ELF-1 (cell line): Measurements from ENCODE around the gene ATP2C2.

ENCODE experiments used
- DNase-seq: peaks from one replicate; pipeline ENCODE4 v3.0.0-alpha.2; 2016; ENCODE audit warnings: low read depth, low spot score

Gene ATP2C2

DNA sequence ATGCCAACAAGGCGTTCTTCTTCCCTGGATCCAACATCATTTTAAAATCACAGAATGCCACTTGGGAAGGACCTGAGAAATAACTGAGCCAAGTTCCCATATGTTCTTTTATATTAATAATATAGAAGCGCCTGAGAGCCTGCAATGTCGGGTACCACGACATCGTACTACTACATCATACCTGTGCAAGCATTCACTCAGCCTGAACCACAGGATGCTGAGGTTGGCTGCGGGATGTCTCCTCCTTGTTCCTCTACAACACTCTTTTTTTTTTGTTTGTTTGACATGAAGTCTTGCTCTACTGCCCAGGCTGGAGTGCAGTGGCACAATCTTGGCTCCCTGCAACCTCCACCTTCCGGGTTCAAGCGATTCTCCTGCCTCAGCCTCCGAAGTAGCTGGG lies 2.1 kb upstream of the ATP2C2 start:
- no peak for DNase-seq

DNA sequence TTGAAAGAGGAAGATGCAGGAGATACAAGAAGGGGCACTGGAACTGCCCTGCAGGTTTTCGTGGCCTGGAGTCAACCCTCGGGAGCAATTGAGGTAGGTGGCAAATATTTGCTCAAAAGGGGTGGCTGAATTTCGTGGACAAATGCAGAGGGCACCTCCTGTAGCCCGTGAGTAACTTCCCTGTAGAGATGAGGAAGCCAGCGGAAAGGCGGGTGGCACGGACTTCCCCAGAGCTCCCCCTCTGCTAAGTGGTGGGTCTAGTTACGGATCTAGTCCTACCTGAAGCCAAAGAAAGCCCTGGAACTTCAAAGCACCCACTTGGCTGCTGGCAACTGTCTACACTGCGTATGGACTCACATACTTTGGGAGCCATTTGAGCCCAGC lies 1.0 kb upstream of the ATP2C2 start:
- DNase-seq: no peak

DNA sequence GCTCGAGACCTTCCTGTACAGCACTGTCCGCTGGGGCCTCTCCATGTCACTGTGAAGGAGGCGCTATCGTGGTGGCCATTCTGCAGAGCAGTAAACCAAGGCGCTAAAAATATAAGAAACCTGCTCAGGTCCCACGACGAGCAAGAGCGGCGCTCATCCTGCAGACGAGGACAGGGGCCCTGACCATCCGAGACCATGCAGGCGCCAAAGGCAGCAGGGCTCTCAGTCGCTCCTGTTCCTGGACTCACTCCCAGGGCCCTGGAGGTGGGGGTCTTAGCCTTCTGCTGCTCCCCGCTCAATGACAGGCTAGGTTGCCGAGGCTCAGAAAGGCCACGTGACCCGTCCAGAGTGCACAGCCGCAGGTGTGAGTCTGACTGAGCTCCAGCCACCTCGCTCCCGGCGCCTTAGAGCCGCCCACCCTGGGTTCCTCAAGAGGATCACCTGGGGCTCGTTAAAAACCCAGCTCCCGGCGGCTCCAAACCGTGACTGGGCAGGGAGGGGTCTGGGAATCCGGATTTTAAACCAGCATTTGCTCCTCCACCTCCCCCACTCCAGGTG lies 509 bp upstream of the ATP2C2 start:
- DNase-seq: no peak

DNA sequence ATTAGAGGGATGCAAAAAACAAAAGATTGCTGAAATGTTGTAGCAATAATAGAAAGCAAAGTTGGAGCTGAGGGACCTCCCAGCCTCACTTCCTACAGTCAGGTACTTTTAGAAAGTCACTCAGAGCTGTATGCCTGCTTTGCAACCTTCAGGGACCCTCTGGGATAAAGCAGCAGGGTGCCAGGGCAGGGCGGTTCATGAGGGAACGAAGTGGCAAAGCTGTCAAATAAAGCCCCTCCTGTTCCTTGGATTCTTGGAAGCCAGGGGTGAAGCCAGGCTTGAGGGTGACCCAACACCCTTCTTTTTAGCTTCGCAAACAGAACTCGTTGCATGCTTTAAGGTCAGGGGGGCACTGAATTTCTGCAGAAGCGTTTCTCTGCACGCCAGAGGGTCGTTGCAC lies 767 bp downstream of the ATP2C2 start:
- DNase-seq: no peak

DNA sequence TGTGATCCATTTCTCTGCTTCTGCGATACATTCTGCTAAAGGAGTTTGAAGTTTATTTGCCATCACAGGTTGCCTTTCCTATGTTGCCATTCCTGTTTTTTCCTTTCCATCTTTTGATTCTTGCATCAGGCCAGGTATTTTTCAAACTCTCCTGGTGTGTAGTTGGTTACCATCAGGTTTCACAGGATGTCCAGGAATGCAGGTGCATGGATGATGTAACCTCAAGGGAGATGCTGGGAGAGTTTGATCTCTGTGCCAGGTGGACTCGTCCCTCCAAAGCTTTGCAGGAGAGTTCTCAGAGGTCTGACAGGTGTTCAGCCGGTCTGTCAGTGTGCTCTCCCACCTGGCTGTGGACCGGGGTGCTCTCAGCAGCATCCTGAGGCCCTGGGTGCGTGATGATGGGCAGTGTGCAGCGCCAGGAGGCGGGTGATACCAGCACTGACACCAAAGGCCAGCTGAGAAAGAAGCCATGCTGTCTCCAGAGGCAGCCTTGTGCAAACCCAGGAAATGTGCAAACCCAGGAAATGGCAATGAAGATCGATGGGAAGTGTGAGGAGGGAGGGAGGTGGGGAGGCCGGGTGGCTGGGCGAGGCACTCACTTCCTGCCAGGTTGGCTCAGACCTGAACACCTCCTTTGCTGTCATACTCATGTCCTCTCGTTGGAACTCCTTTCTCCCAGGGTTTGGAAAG lies 1.7 kb downstream of the ATP2C2 start:
- DNase-seq: peak; percentile 33

DNA sequence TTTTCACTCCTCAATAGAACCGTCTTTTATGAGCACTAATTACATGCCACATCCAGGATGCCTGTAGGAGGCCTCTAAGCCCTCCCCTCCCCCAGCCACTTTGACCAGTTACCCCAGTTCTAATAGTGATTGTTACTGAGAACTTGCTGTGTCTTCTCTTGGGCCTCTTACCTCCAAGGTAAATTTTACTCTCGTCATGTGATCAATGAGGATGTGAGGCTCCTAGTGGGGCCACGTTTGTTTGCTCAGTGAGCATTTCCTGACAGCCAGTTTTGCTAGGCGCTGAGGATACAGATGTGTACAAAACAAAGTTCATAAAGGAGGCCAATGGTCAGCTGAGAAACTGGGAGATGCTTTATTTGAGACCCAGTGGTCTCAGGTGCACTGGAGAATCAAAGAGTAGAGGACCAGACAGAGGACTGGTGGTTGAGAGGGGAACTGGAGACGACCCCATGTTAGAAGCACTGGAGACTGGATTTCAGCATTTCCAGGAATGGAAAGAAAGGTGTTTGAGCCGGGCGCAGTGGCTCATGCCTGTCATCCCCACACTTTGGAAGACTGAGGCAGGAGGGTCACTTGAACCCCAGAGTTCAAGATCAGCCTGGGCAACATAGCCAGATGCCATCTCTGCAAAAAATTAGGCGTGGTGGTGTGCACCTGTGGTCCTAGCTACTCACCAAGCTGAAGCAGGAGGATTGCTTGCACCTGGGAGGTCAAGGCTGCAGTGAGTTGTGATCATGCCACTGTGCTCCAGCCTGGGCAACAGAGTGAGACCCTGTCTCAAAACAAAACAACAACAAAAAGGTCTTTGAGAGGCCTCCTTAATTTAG lies 2.6 kb downstream of the ATP2C2 start:
- DNase-seq: no peak

DNA sequence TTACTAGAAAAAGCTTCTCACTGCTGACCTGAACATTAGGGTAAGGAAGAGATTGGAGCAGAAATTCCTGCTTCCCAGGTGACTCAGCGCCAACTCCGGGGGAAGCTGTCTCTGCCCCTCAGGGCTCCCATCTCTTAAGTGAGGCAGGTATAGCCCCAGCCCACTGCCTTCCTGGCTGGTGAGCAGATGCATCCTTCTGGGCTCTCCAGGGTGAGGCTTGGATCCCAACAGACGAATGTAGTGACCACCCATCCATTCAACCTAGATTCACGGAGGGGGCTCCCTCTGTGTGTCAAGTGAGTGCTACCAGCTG lies 3.2 kb downstream of the ATP2C2 start:
- peak; percentile 38 for DNase-seq

DNA sequence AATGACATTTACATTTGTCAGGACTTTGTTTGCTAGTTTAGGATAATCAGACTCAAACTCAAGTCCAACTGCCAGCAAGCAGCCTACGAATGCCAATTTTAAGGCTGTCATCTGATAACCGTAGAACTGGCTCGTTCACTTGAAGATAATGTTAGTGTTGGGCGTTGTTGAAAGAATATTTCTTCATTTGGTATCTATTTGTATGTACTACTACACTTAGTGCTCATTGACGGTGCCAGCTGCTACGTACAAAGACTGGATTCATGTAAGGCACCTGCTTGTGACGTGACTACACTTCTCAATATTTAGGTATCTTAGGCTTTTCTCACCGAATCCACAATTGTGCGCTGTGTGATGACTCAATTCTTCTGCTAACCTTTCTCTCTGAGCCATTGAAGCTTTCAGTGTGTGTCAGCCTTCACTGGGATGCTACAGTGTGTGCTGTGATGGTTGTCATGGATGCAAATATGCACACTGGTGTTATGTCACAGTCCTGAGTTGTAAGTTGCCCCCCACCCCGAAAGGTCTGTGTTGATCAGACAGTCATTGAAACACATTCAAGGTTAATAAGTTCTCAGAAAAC lies 5.7 kb downstream of the ATP2C2 start:
- DNase-seq: no peak

DNA sequence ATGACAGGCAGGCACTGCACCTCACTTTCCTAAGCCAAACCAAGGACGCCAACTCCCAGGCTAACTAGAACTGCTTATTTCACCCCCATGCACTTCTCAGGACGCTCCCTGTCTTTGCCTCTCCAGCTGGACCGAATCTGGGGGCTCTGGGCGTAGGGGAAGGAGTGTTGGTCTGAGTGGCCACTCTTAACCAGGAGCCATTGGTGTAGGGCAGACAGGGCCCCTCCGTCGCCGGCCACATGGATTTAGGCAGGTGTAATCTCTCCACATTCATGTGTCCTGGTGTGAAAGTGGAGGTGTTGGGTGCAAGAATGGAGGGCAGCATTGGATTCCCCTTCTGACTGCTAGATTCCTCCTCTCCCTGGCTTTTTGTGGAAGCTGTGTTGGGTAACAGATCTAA lies 9.8 kb downstream of the ATP2C2 start:
- no peak for DNase-seq

DNA sequence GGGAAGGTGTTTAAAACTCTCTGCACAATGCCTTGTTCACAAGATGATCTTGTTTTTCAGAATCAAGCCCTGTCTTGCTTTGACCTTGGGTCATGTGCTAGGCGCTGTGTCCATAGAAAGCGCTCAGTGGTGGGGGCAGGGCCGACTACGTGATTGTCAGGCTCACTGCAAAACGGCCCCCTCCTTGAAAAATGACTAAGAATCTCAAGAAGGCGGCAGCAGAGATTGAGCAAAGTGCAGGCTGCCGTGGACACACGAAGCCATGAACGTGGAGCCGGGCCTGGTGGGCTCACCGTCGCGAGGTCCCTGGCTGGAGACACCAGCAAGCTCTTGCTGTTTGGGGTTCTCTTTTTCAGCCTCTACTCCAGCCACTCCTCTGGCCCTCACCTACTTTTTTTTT lies 10.2 kb downstream of the ATP2C2 start:
- DNase-seq: no peak

DNA sequence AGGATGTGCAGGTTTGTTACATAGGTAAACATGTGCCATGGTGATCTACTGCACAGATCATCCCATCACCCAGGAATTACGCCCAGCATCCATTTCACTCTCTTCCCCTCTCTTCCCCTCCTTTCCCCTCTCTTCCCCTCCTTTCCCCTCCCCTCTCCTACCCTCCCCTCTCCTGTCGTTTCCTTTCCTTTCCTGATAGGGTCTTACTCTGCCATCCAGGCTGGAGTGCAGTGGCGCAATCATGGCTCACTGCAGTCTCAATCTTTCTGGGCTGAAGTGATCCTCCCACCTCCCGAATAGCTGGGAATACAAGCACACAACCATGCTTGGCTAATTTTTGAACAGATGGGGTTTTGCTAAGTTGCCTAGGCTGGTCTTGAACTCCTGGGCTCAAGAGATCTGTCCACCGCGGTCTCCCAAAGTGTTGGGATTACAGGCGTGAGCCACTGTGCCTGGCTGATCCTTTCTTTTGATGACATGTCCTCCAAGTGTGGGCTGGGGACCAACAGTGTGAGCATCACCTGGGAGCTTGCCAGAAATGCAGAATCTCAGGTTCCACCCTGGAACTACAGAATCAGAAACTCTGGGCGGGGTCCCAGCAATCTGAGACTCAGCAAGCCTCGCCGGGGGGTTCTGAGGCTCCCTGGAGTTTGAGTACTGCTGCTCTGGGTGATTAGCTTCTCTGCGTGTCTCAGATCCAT lies 10.8 kb downstream of the ATP2C2 start:
- DNase-seq: no peak

DNA sequence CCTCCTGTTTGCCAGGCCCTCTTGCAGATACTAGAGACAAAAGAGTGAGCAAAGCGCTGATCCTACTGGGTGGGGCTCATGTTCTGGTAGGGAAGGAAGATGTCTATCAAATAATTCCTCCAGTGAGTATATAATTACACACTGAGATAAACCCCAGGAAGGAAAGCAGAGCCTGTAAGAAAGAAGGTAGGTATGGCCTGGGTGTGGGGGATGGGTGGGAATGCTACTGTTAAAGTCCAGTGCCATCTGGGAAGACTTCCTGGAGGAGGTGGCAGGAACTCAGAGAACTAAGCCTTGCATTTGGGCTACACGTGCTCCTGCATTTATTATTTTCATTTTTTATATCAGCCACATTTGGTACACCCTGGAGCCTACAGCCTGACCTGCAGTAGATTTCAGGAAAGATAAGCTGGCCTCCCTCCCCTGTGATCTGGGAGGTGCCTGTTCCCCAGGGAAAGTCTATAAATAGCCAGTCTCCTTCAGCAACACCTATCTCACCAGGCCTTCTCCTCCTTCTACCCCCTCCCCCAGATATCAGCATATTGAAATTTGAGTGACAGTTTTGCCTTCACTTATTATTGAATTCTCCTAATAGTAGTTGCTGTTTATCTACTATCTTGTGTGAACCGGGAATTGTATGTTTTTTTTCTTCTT lies 11.5 kb downstream of the ATP2C2 start:
- peak; percentile 54 for DNase-seq

DNA sequence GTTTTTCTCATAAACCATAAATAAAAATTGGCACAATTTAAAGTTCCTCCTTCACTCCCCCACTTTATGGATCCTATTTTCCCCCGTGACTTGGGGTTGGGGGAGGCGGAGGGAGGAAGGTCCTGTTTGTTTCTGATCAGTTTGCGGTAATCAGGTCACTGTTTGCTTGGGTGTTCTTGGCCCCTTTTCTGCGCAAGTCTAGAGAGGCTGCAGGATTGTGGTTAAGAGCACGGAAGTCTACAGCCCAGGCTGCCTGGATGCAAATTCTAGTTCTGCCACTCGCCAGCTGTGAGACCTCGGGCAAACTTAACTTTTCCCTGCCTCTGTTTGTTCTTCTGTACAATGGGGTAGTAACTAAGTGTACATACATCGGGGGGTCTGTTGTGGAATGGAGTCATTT lies 12.1 kb downstream of the ATP2C2 start:
- DNase-seq: no peak

DNA sequence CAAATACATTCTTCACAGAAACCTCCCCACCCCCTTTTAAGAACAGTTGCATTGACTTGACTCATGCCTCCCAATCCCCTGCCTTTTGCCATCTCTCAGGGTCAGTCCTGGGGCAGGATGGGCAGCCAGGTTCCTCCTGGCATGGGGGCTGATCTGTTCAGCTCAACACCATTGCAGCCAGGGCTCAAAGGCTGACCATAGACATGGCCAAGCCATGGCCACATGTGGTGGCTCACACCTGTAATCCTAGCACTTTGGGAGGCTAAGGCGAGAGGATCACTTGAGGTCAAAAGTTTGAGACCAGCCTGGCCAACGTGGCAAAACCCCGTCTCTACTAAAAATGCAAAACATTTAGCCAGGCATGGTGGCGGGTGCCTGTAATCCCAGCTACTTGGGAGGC lies 14.1 kb downstream of the ATP2C2 start:
- no peak for DNase-seq

DNA sequence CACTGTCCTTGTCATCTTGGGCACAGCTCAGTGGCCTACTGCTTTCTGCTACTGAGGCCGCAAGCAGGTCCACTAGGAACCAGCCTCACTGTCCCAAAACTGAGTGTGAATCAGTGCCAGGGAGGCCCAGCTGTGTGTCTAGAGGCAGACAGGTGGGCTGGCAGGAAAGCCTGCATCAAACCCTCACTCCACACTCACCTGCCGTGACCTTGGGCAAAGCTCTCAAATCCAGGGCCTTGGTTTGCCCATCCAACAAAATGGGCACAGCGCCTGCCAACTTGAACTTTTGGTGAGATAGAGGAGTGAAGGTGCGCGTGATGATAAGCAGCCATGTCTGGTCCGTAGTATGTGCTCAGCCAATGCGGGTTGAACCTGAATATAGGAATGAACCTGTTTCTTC lies 14.8 kb downstream of the ATP2C2 start:
- DNase-seq: no peak

DNA sequence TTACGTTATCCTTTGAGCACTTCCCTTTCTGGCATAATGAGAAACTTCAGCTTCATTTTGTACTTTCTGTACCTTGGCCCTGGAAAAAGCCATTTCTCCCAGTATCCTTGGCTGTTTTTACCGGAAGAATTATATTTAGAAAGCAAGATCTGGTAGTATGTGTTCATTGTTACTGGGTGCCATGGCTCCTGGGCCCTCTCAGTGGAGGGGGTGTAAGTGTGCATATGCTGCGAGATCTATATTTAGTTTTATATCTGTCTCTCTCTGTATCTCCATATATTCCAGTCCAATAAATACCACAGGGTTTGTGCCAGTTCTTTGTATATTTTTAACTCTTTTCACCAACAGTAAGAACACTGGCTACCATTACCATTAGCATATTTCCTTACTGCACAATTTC lies 17.7 kb downstream of the ATP2C2 start:
- no peak for DNase-seq

DNA sequence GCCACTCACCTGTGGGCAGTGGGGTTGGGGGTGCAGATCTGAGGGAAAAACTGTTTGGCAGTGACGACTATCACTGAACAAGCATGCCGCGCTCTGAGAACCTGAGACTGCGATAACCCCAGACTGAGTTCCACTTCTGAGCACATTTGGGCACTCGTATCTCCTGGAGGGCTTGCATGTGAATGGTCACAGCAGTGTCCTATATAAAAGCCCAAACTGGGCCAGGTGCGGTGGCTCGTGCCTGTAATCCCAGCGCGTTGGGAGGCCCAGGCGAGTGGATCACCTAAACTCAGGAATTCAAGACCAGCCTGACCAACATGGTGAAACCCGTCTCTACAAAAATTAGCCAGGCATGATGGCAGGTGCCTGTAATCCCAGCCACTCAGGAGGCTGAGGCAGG lies 18.7 kb downstream of the ATP2C2 start:
- no peak for DNase-seq

DNA sequence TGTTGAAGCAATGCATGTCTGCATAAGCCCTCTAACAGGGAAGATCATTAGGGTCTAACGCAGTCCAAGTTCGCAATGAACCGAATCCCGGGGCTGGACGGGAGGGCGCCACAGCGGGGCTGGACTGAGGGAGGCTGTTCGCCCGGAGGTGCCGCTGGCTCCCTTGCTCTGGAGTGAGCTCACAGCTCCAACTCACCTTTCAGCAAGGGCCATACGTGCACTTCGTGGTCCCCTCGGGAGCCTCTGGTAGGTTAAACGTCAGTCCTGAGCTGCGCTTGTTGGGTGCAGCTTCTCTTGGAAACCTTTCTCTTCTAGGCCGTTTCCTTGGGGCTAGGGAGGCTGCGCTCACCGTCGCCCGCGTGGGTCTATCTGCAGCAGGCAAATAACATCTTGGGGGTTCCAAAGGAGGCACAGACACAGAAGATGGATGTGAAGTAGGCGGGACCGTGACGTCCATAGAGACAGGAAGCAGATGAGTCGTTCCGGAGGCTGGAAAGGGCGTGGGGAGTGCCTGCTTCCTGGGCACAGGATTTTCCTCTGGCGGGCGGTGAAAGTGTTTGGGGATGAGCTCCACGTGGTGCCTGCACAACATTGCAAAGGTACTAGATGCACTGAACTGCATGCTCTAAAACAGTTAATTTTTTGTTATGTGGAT lies 21.9 kb downstream of the ATP2C2 start:
- no peak for DNase-seq

DNA sequence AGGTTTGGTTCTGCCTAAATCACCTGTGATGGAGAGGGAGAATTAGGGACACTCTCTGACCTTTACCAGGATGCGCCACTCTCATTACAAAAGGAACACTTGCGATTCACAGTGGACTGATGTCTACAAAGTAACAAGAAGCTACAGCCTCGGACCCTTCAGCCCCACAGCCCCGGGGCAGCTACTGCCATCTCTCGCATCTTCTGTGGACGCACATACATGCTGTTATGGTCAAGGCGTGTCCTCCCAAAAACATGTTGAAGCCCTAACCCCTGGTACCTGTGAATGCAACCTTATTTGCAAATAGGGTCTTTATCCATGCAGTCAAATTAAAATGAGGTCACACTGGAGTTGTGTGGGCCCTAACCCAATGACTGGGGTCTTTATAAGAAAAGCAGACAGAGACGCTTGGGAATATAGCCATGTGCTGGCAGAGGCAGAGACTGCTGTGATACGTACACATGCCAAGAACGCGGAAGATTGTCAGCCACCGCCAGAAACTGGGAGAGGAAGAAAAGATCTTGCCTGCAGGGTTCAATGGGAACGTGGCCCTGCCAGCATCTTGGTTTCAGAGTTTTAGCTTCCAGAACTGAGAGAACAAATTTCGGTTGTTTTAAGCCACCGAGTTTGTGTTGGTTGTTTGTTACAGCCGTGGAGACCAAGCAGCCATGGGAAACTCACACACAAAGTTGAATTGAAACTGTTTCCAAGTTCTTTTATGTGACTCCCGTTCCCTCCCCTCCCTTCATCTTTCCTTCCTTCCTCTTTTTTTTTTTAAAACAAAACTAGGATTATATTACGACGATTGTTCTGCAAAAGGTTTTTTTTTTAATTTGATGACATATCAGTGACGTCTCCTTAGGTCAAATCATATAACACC lies 23.1 kb downstream of the ATP2C2 start:
- no peak for DNase-seq

DNA sequence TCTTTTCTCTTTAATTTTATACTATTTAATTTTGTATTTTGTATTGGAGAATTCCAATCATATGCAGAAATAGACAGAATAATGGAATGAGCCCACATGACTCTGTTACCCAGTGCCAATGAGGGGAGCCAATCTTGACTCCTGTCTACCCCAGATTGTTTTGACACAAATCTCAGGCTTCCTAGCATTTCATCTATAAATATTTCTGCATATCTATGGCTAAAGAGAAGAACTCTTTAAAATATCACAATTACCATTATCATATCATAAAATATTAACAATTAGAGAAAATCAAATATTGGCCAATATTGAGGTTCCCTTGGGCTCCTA lies 23.7 kb downstream of the ATP2C2 start:
- DNase-seq: no peak
